ENCODE data around the gene TTC27. TPM values are rescaled to one million over a fixed set of nuclear protein-coding genes. Genes with fewer than 3 reads are reported as not detected.
A peak's percentile ranks its signal among the peaks of the same experiment; 100 is the strongest.

The TTC27 gene
- total and polyA plus RNA-seq, 2 experiments from 2014 or later = 8.7 to 10.2 TPM

GRCh38 chr2:32647180-32647651 is 19.4 kb downstream of the TTC27 start:
- Histone ChIP-seq H3K4me1 (ENCODE audit: low read depth) (no peaks in the 10 kb centered on the region), H3K36me3 (peaks cover 16% of the 10 kb centered on the region), H3K27ac (no peak overlapping the region), H3K9me3 (ENCODE audit: low read depth) (no peaks in the 10 kb centered on the region), H3K27me3 (no peaks in the 10 kb centered on the region), H3K4me3 (no peak overlapping the region)
- peak in 1 of 2 donors; percentile 94 for DNase-seq (ENCODE audit: low read depth in 1 of 2, low spot score in 1 of 2)
- no peak for TF ChIP-seq CTCF (IDR thresholded peaks at IDR 0.05; ENCODE audit: low read depth, low read length)

- no peak for DNase-seq (ENCODE audit: low read depth in 1 of 2, low spot score in 1 of 2)
- no peaks in the 10 kb centered on the region for H3K4me1 ChIP-seq (ENCODE audit: low read depth)
- H3K27ac ChIP-seq = no peak overlapping the region
- H3K4me3 ChIP-seq = no peak overlapping the region
- no peak for TF ChIP-seq CTCF (IDR thresholded peaks at IDR 0.05; ENCODE audit: low read depth, low read length)
- H3K9me3 ChIP-seq (ENCODE audit: low read depth) = no peaks in the 10 kb centered on the region
- peaks cover 10% of the 10 kb centered on the region for H3K36me3 ChIP-seq
- no peaks in the 10 kb centered on the region for H3K27me3 ChIP-seq
Observed at GRCh38 chr2:32652555-32653209, 24.8 kb downstream of the TTC27 start.

- H3K36me3 ChIP-seq = no peaks in the 10 kb centered on the region
- H3K27me3 ChIP-seq = no peaks in the 10 kb centered on the region
- H3K4me1 ChIP-seq (ENCODE audit: low read depth) = no peaks in the 10 kb centered on the region
- no peaks in the 10 kb centered on the region for H3K9me3 ChIP-seq (ENCODE audit: low read depth)
- no peak for TF ChIP-seq CTCF (IDR thresholded peaks at IDR 0.05; ENCODE audit: low read depth, low read length)
- H3K4me3 ChIP-seq = no peak overlapping the region
- H3K27ac ChIP-seq = no peak overlapping the region
- DNase-seq (ENCODE audit: low read depth in 1 of 2, low spot score in 1 of 2) = no peak
Observed at GRCh38 chr2:32656069-32656468, 28.2 kb downstream of the TTC27 start.

GRCh38 chr2:32663864-32664263 is 36.0 kb downstream of the TTC27 start:
- peak in 1 of 2 donors; percentile 71 for DNase-seq (ENCODE audit: low read depth in 1 of 2, low spot score in 1 of 2)
- Histone ChIP-seq H3K27me3 (no peaks in the 10 kb centered on the region), H3K27ac (no peak overlapping the region), H3K36me3 (no peaks in the 10 kb centered on the region), H3K4me3 (no peak overlapping the region), H3K4me1 (ENCODE audit: low read depth) (no peaks in the 10 kb centered on the region), H3K9me3 (ENCODE audit: low read depth) (no peaks in the 10 kb centered on the region)
- TF ChIP-seq CTCF (IDR thresholded peaks at IDR 0.05; ENCODE audit: low read depth, low read length) = no peak

- Histone ChIP-seq H3K36me3 (no peaks in the 10 kb centered on the region), H3K4me1 (ENCODE audit: low read depth) (no peaks in the 10 kb centered on the region), H3K27me3 (no peaks in the 10 kb centered on the region), H3K4me3 (no peak overlapping the region), H3K27ac (no peak overlapping the region), H3K9me3 (ENCODE audit: low read depth) (no peaks in the 10 kb centered on the region)
- no peak for DNase-seq (ENCODE audit: low read depth in 1 of 2, low spot score in 1 of 2)
- no peak for TF ChIP-seq CTCF (IDR thresholded peaks at IDR 0.05; ENCODE audit: low read depth, low read length)
Observed at GRCh38 chr2:32666704-32667103, 38.9 kb downstream of the TTC27 start.
